HepG2 (cell line): ENCODE results near the gene TSC22D4. TPM values are rescaled to one million over a fixed set of nuclear protein-coding genes. Genes with fewer than 3 reads are reported as not detected.

Experiments used
- ATAC-seq: fragments of 200-7000 bp; cut with Tn5 transposase; 3 replicates; pipeline ENCODE4 v1.9.1; 2020; ENCODE audit warnings: mild to moderate bottlenecking, moderate library complexity
- BruUV-seq: library from RNA; stranded (reverse); fragments of 400-500 nt; replicated peaks from 2 replicates; lab custom pipeline; 2021; lab: Mats Ljungman, UMichigan
- CTCF ChIA-PET: fragments of 300-600 bp; formaldehyde crosslinking; extraction: SDS; loops from one replicate; lab custom pipeline; 2021; ENCODE audit warnings: low total read pairs, inconsistent platforms, low intra/inter-chr PET ratio; lab: Yijun Ruan, JAX
- POLR2A ChIA-PET: fragments of 350-600 bp; sonication (Branson Sonifier 250); formaldehyde crosslinking; loops from one replicate; lab custom pipeline; 2020; ENCODE audit warnings: antibody characterized with exemption, inconsistent platforms; lab: Yijun Ruan, JAX
- DNase-seq: peaks from one replicate; pipeline ENCODE4 v3.0.0-alpha.2; 2015; ENCODE audit warnings: low spot score
- FAIRE-seq: peaks from 3 replicates; lab custom pipeline; 2011; peaks lifted over from hg19 to GRCh38; lab: Jason Lieb, UNC
- H2AFZ ChIP-seq: one replicate; pipeline ENCODE4 v1.6.1; 2011; ENCODE audit warnings: low read length, inconsistent platforms
- H3K27ac ChIP-seq: fragments of 300-600 bp; 3 replicates; pipeline ENCODE4 v1.8.0; 2011; ENCODE audit warnings: mixed run types, mild to moderate bottlenecking, mixed read lengths, low read length, inconsistent platforms; ENCODE audit not compliant: insufficient read depth; ENCODE audit errors: extremely low read length
- H3K27me3 ChIP-seq, 2 experiments: fragments of 200-600 bp in 1 of 2; 2 replicates in 1 of 2; 3 replicates in 1 of 2; pipeline versions ENCODE4 v1.6.0 to v1.8.0; 2011; ENCODE audit warnings: low read length in 2 of 2, mild to moderate bottlenecking in 2 of 2, moderate library complexity in 2 of 2, inconsistent platforms in 1 of 2; ENCODE audit not compliant: insufficient read depth in 2 of 2, control insufficient read depth in 1 of 2
- H3K36me3 ChIP-seq, 2 experiments: fragments of 200-600 bp in 1 of 2; replicated peaks in 1 of 2; 2 replicates in 1 of 2; 3 replicates in 1 of 2; pipeline versions ENCODE4 v1.5.1 to v1.8.0; 2011; ENCODE audit warnings: low read length in 2 of 2, inconsistent platforms in 1 of 2; ENCODE audit not compliant: insufficient read depth in 2 of 2, control insufficient read depth in 1 of 2
- H3K4me1 ChIP-seq: 2 replicates; pipeline ENCODE4 v1.5.1; 2012; ENCODE audit warnings: low read length, inconsistent platforms; ENCODE audit not compliant: insufficient read depth
- H3K4me2 ChIP-seq: 2 replicates; pipeline ENCODE4 v1.6.0; 2011; ENCODE audit warnings: low read depth, low read length, inconsistent platforms
- H3K4me3 ChIP-seq, 3 experiments: fragments of 200-600 bp in 1 of 3; sonication (generic), shearing (Covaris generic) in 1 of 3; replicated peaks in 1 of 3; 2 replicates each; pipeline ENCODE4 v1.5.1; 2011 to 2016; ENCODE audit warnings: low read length in 3 of 3, inconsistent platforms in 2 of 3, low read depth in 2 of 3, mild to moderate bottlenecking in 2 of 3, control low read depth in 1 of 3, mixed read lengths in 1 of 3; ENCODE audit not compliant: insufficient read depth in 1 of 3
- H3K79me2 ChIP-seq: one replicate; pipeline ENCODE4 v1.6.1; 2011; ENCODE audit warnings: low read length, inconsistent platforms; ENCODE audit not compliant: insufficient read depth
- H3K9ac ChIP-seq: 2 replicates; pipeline ENCODE4 v1.6.0; 2011; ENCODE audit warnings: mild to moderate bottlenecking, low read depth, low read length, inconsistent platforms; ENCODE audit not compliant: insufficient read depth
- H3K9me3 ChIP-seq: 2 replicates; pipeline ENCODE4 v1.5.1; 2012; ENCODE audit warnings: mild to moderate bottlenecking, low read length
- H4K20me1 ChIP-seq: 2 replicates; pipeline ENCODE4 v1.6.0; 2011; ENCODE audit warnings: inconsistent platforms, mild to moderate bottlenecking, low read length, moderate library complexity; ENCODE audit not compliant: insufficient read depth
- CSRNP2 ChIP-seq: sonication (generic); formaldehyde crosslinking; conservative IDR thresholded peaks from 2 replicates; pipeline ENCODE4 v1.8.0; 2022; ENCODE audit warnings: low read depth, missing genetic modification reagents
- ELF3 ChIP-seq: IDR thresholded peaks from 2 replicates; pipeline ENCODE4 v1.6.1; 2016; ENCODE audit warnings: missing genetic modification reagents, missing compliant biosample characterization
- IKZF1 ChIP-seq: fragments of 450-650 bp; IDR thresholded peaks from 2 replicates; pipeline ENCODE4 v1.7.1; 2016
- MYC ChIP-seq: sonication (generic); formaldehyde crosslinking; IDR thresholded peaks from 2 replicates; pipeline ENCODE4 v1.9.0; 2021; ENCODE audit warnings: missing genetic modification reagents, borderline replicate concordance
- MYPOP ChIP-seq: sonication (generic); formaldehyde crosslinking; IDR thresholded peaks from 2 replicates; pipeline ENCODE4 v1.8.1; 2023; ENCODE audit warnings: mild to moderate bottlenecking, moderate library complexity, missing genetic modification reagents
- NCOR1 ChIP-seq: fragments of 200-600 bp; sonication (generic); IDR thresholded peaks from 2 replicates; pipeline ENCODE4 v1.7.0; 2017; ENCODE audit warnings: antibody characterized with exemption, low read length, borderline replicate concordance
- NR2F6 ChIP-seq, 2 experiments: IDR thresholded peaks; 2 replicates each; pipeline ENCODE4 v1.6.1; 2016; ENCODE audit warnings: antibody characterized with exemption in 1 of 2, mild to moderate bottlenecking in 1 of 2
- POLR2A ChIP-seq, 2 experiments: IDR thresholded peaks; 2 replicates each; pipeline ENCODE4 v1.6.1; 2011; ENCODE audit warnings: low read depth in 2 of 2, low read length in 2 of 2, mild to moderate bottlenecking in 1 of 2, moderate library complexity in 1 of 2; ENCODE audit not compliant: insufficient read depth in 1 of 2
- SRSF1 ChIP-seq: fragments of 200-400 bp; formaldehyde crosslinking; optimal IDR thresholded peaks from 2 replicates; pipeline ENCODE3; 2017; ENCODE audit warnings: mild to moderate bottlenecking, low read depth, low read length, moderate library complexity
- SSRP1 ChIP-seq: IDR thresholded peaks from 2 replicates; pipeline ENCODE4 v1.6.1; 2016; ENCODE audit warnings: control low read depth
- TBP ChIP-seq: sonication (generic); formaldehyde crosslinking; IDR thresholded peaks from 2 replicates; pipeline ENCODE4 v1.5.0; 2020; ENCODE audit warnings: missing genetic modification reagents
- ZFP62 ChIP-seq: sonication (generic); formaldehyde crosslinking; IDR thresholded peaks from 2 replicates; pipeline ENCODE4 v1.4.0; 2020; ENCODE audit warnings: missing genetic modification reagents
- ZNF12 ChIP-seq: sonication (generic); formaldehyde crosslinking; IDR thresholded peaks from 2 replicates; pipeline ENCODE4 v1.5.0; 2020; ENCODE audit warnings: missing genetic modification reagents
- ZNF484 ChIP-seq: sonication (generic); formaldehyde crosslinking; IDR thresholded peaks from 2 replicates; pipeline ENCODE4 v1.5.1; 2020; ENCODE audit warnings: mild to moderate bottlenecking, low read depth, missing genetic modification reagents, borderline replicate concordance
- ZNF510 ChIP-seq: sonication (generic); formaldehyde crosslinking; IDR thresholded peaks from 2 replicates; pipeline ENCODE4 v1.4.0; 2020; ENCODE audit warnings: low read depth, mild to moderate bottlenecking, missing genetic modification reagents
- ZNF616 ChIP-seq: sonication (generic); formaldehyde crosslinking; IDR thresholded peaks from 2 replicates; pipeline ENCODE4 v1.5.0; 2020; ENCODE audit warnings: low read depth, mild to moderate bottlenecking, missing genetic modification reagents
- ZNF713 ChIP-seq: sonication (generic); formaldehyde crosslinking; IDR thresholded peaks from 2 replicates; pipeline ENCODE4 v1.4.0; 2020; ENCODE audit warnings: mild to moderate bottlenecking, missing genetic modification reagents
- ZSCAN31 ChIP-seq: sonication (generic); formaldehyde crosslinking; IDR thresholded peaks from 2 replicates; pipeline ENCODE4 v1.5.0; 2020; ENCODE audit warnings: low read depth, mild to moderate bottlenecking, missing genetic modification reagents
- WGBS: methylation state at CpG from one replicate; pipeline ENCODE4 v1.1.6; 2017; ENCODE audit warnings: low lambda C conversion rate; 5-methylcytosine and 5-hydroxymethylcytosine counted together
- in situ Hi-C: cut with HindIII; loops from 2 replicates; pipeline ENCODE4 v1.10.0; 2017; ENCODE audit warnings: low pct_unique_long_range_greater_than_20kb; ENCODE audit not compliant: extremely low pct_ligation_motif_present
- intact Hi-C: fragments of 100-400 bp; cut with micrococcal nuclease; formaldehyde crosslinking; loops from one replicate; pipeline ENCODE4 v1.10.0; 2022; ENCODE audit not compliant: unreplicated experiment
- polyA plus RNA-seq, 8 experiments: library from polyadenylated mRNA; depleted of rRNA in 3 of 8; stranded (reverse) in 7 of 8; unstranded in 1 of 8; fragments of >200 nt; fragmentation: Illumina TruSeq in 4 of 8; extraction: Trizol in 4 of 8; gene quantifications; 2 replicates each; pipeline versions ENCODE4 v1.2.1 to v1.2.3, GENCODE V29; 2011 to 2016; ENCODE audit warnings: low read depth in 4 of 8, missing spikeins in 1 of 8, mixed read lengths in 1 of 8; ENCODE audit not compliant: insufficient read depth in 1 of 8
- total RNA-seq, 5 experiments: library from RNA; depleted of rRNA; stranded (reverse); fragments of >200 nt; fragmentation: Illumina TruSeq; extraction: Trizol; gene quantifications; 2 replicates each; pipeline ENCODE4 v1.2.3, GENCODE V29; 2016; ENCODE audit warnings: low read depth in 1 of 5

Gene TSC22D4
- total and polyA plus RNA-seq, 2 of the 13 experiments (the other 11 are each of a cell fraction or from before 2014, with no cell fraction given): 7.7 to 8.7 TPM

DNA sequence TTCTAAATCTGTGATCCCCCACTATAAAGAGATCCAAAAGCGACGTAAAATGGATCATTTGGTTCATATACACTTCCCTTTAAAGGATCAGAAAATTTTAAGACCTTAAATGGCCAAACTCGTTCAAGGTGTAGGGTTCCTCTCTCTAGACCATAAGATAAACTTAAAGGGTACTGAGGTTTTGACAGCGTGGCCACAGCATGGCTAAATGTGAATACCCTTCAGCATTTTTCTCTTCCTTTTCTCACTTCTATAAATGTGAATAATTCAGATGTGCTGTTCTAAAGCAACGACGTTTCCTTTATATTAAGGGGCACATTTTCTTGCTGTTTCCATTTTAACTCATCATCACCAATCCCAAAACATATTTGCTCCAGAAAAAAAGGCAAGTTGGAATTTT is 55.7 kb downstream of the TSC22D4 start:
- no peaks in the 10 kb centered on the region for H3K79me2 ChIP-seq
- TF ChIP-seq POLR2A (IDR thresholded peaks at IDR 0.05; ENCODE audit: insufficient read depth in 1 of 2, low read depth in 2 of 2, low read length in 2 of 2) (no peak), ZSCAN31 (no peak), SSRP1 (CRISPR knock-in tag) (no peak), CSRNP2 (CRISPR knock-in tag) (no peak), ZNF510 (no peak), ELF3 (CRISPR knock-in tag) (no peak), SRSF1 (no peak), ZFP62 (CRISPR knock-in tag) (no peak), MYC (no peak), IKZF1 (no peak), ZNF484 (CRISPR knock-in tag) (no peak), NR2F6 (IDR thresholded peaks at IDR 0.05) (no peak), NR2F6 (CRISPR knock-in tag; IDR thresholded peaks at IDR 0.05) (no peak), ZNF713 (no peak), ZNF616 (no peak), MYPOP (no peak), ZNF12 (CRISPR knock-in tag) (no peak), TBP (CRISPR knock-in tag) (no peak), NCOR1 (no peak)
- no peak overlapping the region for H3K4me3 ChIP-seq
- ChIA-PET POLR2A (interaction anchor here (0.7 kb wide), 1 partner anchor 794 kb away, joined by 3 read pairs; no protein-coding TSS in a partner anchor), CTCF (no interaction called here)
- FAIRE-seq: no peak
- in situ Hi-C loops (no loop called here), intact Hi-C loops (no loop called here)
- H4K20me1 ChIP-seq: no peaks in the 10 kb centered on the region
- H3K9ac ChIP-seq: no peak overlapping the region
- H3K9me3 ChIP-seq: no peaks in the 10 kb centered on the region
- DNase-seq: no peak
- BruUV-seq: no TSS peak
- ATAC-seq: no peak
- no peaks in the 10 kb centered on the region for H3K36me3 ChIP-seq
- H3K4me2 ChIP-seq: no peak overlapping the region
- peaks cover 7% of the 10 kb centered on the region for H3K4me1 ChIP-seq
- H2AFZ ChIP-seq: no peak overlapping the region
- no peaks in the 10 kb centered on the region for H3K27me3 ChIP-seq
- 87% methylated on average over 6 of the region's 6 CpGs for WGBS
- H3K27ac ChIP-seq: no peak overlapping the region
